HepG2 (cell line): ENCODE results near the gene ABCB9. TPM values are rescaled to one million over a fixed set of nuclear protein-coding genes. Genes with fewer than 3 reads are reported as not detected.

Experiments used
- HDAC6 ChIP-seq: fragments of 200-600 bp; sonication (generic); IDR thresholded peaks from 2 replicates; pipeline ENCODE4 v1.7.0; 2017; ENCODE audit warnings: mild to moderate bottlenecking, antibody characterized with exemption, low read length, low read depth
- JUNB ChIP-seq: sonication (generic); formaldehyde crosslinking; IDR thresholded peaks from 2 replicates; pipeline ENCODE4 v1.8.0; 2022; ENCODE audit warnings: missing genetic modification reagents, mild to moderate bottlenecking, borderline replicate concordance
- POLR2A ChIP-seq, 2 experiments: IDR thresholded peaks; 2 replicates each; pipeline ENCODE4 v1.6.1; 2011; ENCODE audit warnings: low read depth in 2 of 2, low read length in 2 of 2, mild to moderate bottlenecking in 1 of 2, moderate library complexity in 1 of 2; ENCODE audit not compliant: insufficient read depth in 1 of 2
- RAD51 ChIP-seq: fragments of 450-650 bp; IDR thresholded peaks from 2 replicates; pipeline ENCODE4 v1.6.1; 2016; ENCODE audit warnings: borderline replicate concordance
- ZFP36L1 ChIP-seq: sonication (generic); formaldehyde crosslinking; IDR thresholded peaks from 2 replicates; pipeline ENCODE4 v1.8.0; 2022; ENCODE audit warnings: mild to moderate bottlenecking, missing genetic modification reagents, moderate library complexity
- ZNF230 ChIP-seq: sonication (generic); formaldehyde crosslinking; IDR thresholded peaks from 2 replicates; pipeline ENCODE4 v1.4.0; 2020; ENCODE audit warnings: mild to moderate bottlenecking, missing genetic modification reagents
- ZNF331 ChIP-seq: sonication (generic); formaldehyde crosslinking; IDR thresholded peaks from 2 replicates; pipeline ENCODE4 v1.4.0; 2020; ENCODE audit warnings: missing genetic modification reagents
- ZNF451 ChIP-seq: sonication (generic); formaldehyde crosslinking; IDR thresholded peaks from 2 replicates; pipeline ENCODE4 v1.5.0; 2020; ENCODE audit warnings: mild to moderate bottlenecking, missing genetic modification reagents
- ZNF496 ChIP-seq: sonication (generic); formaldehyde crosslinking; IDR thresholded peaks from 2 replicates; pipeline ENCODE4 v1.8.1; 2023; ENCODE audit warnings: mild to moderate bottlenecking, moderate library complexity, missing genetic modification reagents; ENCODE audit not compliant: insufficient replicate concordance
- polyA plus RNA-seq, 8 experiments: library from polyadenylated mRNA; depleted of rRNA in 3 of 8; stranded (reverse) in 7 of 8; unstranded in 1 of 8; fragments of >200 nt; fragmentation: Illumina TruSeq in 4 of 8; extraction: Trizol in 4 of 8; gene quantifications; 2 replicates each; pipeline versions ENCODE4 v1.2.1 to v1.2.3, GENCODE V29; 2011 to 2016; ENCODE audit warnings: low read depth in 4 of 8, missing spikeins in 1 of 8, mixed read lengths in 1 of 8; ENCODE audit not compliant: insufficient read depth in 1 of 8
- total RNA-seq, 5 experiments: library from RNA; depleted of rRNA; stranded (reverse); fragments of >200 nt; fragmentation: Illumina TruSeq; extraction: Trizol; gene quantifications; 2 replicates each; pipeline ENCODE4 v1.2.3, GENCODE V29; 2016; ENCODE audit warnings: low read depth in 1 of 5
- TF ChIP-seq, protein P1 (sequence below): sonication (generic); formaldehyde crosslinking; IDR thresholded peaks from 2 replicates; pipeline ENCODE4 v1.4.0; 2020; ENCODE audit warnings: missing genetic modification reagents
- TF ChIP-seq, protein P2 (sequence below): sonication (generic); formaldehyde crosslinking; IDR thresholded peaks from 2 replicates; pipeline ENCODE4 v1.8.1; 2022; ENCODE audit warnings: mild to moderate bottlenecking, missing genetic modification reagents
- TF ChIP-seq, protein P3 (sequence below): sonication (generic); formaldehyde crosslinking; IDR thresholded peaks from 2 replicates; pipeline ENCODE4 v1.4.0; 2020; ENCODE audit warnings: missing genetic modification reagents
- TF ChIP-seq, protein P4 (sequence below): IDR thresholded peaks from 2 replicates; pipeline ENCODE4 v1.6.1; 2018; ENCODE audit warnings: missing genetic modification reagents, mild to moderate bottlenecking, missing compliant biosample characterization
- TF ChIP-seq, protein P5 (sequence below): sonication (generic); formaldehyde crosslinking; IDR thresholded peaks from 2 replicates; pipeline ENCODE4 v1.4.0; 2020; ENCODE audit warnings: missing genetic modification reagents

ABCB9 gene
- total and polyA plus RNA-seq, 2 of the 13 experiments (the other 11 are each of a cell fraction or from before 2014, with no cell fraction given): 5.1 to 6.0 TPM

DNA sequence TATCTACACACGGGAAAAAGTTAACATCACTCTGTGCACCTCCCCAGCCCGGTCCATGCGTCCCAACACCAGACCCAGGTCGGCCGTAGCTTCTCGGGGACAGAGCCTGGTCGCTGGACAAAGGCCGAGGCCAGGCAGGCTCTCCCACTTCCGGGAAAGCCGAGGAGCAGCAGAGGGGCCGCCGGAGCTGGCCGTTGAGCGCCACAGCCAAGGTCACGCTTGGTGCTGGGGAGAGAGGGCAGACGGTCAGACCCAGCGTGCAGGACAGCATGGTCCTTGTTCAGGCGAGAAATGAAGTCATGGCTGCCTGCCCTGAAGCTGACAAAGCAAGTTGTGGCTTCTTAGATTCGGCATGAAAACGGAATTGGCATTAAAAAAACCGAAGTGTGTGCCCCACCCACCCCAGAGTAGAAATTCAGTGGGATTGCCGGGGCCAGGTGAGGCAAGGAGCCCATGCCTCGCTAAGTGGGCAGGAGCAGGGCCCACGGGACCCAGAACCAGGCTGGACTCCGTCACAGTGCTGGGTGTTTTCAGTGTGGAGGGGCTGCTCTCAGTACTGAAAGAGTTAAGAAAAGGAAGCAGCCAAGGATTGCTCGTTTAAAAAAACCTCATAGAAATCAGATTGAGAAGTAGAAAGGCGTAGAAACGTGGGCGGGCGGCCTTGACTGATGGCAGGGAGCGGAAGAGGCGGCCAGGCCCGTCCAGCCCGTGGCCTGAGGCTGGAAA lies 18.5 kb upstream of the ABCB9 start (continued):
- TF ChIP-seq, protein P1, sequence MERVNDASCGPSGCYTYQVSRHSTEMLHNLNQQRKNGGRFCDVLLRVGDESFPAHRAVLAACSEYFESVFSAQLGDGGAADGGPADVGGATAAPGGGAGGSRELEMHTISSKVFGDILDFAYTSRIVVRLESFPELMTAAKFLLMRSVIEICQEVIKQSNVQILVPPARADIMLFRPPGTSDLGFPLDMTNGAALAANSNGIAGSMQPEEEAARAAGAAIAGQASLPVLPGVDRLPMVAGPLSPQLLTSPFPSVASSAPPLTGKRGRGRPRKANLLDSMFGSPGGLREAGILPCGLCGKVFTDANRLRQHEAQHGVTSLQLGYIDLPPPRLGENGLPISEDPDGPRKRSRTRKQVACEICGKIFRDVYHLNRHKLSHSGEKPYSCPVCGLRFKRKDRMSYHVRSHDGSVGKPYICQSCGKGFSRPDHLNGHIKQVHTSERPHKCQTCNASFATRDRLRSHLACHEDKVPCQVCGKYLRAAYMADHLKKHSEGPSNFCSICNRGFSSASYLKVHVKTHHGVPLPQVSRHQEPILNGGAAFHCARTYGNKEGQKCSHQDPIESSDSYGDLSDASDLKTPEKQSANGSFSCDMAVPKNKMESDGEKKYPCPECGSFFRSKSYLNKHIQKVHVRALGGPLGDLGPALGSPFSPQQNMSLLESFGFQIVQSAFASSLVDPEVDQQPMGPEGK (CRISPR knock-in tag): peak; percentile 59
- peak in 1 of 2 experiments; percentile 54; a peak in 2 of 4 replicates for TF ChIP-seq POLR2A (IDR thresholded peaks at IDR 0.05; ENCODE audit: insufficient read depth in 1 of 2, low read depth in 2 of 2, low read length in 2 of 2)
- TF ChIP-seq ZFP36L1 (CRISPR knock-in tag): peak; percentile 82; the same call in 1 of the 2 replicates
- TF ChIP-seq ZNF331 (CRISPR knock-in tag): peak; percentile 73
- no peak for TF ChIP-seq HDAC6
- TF ChIP-seq RAD51: no peak
- TF ChIP-seq ZNF230 (CRISPR knock-in tag): 0 out of 2 replicates have a peak, but pooled peaks have one; percentile 12
- 0 out of 2 replicates have a peak, but pooled peaks have one; percentile 53 for TF ChIP-seq ZNF451 (CRISPR knock-in tag)
- TF ChIP-seq, protein P2, sequence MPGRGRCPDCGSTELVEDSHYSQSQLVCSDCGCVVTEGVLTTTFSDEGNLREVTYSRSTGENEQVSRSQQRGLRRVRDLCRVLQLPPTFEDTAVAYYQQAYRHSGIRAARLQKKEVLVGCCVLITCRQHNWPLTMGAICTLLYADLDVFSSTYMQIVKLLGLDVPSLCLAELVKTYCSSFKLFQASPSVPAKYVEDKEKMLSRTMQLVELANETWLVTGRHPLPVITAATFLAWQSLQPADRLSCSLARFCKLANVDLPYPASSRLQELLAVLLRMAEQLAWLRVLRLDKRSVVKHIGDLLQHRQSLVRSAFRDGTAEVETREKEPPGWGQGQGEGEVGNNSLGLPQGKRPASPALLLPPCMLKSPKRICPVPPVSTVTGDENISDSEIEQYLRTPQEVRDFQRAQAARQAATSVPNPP (CRISPR knock-in tag): peak; percentile 81; the same call in 1 of the 2 replicates
- TF ChIP-seq, protein P3, sequence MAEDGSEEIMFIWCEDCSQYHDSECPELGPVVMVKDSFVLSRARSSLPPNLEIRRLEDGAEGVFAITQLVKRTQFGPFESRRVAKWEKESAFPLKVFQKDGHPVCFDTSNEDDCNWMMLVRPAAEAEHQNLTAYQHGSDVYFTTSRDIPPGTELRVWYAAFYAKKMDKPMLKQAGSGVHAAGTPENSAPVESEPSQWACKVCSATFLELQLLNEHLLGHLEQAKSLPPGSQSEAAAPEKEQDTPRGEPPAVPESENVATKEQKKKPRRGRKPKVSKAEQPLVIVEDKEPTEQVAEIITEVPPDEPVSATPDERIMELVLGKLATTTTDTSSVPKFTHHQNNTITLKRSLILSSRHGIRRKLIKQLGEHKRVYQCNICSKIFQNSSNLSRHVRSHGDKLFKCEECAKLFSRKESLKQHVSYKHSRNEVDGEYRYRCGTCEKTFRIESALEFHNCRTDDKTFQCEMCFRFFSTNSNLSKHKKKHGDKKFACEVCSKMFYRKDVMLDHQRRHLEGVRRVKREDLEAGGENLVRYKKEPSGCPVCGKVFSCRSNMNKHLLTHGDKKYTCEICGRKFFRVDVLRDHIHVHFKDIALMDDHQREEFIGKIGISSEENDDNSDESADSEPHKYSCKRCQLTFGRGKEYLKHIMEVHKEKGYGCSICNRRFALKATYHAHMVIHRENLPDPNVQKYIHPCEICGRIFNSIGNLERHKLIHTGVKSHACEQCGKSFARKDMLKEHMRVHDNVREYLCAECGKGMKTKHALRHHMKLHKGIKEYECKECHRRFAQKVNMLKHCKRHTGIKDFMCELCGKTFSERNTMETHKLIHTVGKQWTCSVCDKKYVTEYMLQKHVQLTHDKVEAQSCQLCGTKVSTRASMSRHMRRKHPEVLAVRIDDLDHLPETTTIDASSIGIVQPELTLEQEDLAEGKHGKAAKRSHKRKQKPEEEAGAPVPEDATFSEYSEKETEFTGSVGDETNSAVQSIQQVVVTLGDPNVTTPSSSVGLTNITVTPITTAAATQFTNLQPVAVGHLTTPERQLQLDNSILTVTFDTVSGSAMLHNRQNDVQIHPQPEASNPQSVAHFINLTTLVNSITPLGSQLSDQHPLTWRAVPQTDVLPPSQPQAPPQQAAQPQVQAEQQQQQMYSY (CRISPR knock-in tag): no peak
- TF ChIP-seq JUNB (CRISPR knock-in tag): no peak
- no peak for TF ChIP-seq ZNF496 (CRISPR knock-in tag)
- TF ChIP-seq, protein P4, sequence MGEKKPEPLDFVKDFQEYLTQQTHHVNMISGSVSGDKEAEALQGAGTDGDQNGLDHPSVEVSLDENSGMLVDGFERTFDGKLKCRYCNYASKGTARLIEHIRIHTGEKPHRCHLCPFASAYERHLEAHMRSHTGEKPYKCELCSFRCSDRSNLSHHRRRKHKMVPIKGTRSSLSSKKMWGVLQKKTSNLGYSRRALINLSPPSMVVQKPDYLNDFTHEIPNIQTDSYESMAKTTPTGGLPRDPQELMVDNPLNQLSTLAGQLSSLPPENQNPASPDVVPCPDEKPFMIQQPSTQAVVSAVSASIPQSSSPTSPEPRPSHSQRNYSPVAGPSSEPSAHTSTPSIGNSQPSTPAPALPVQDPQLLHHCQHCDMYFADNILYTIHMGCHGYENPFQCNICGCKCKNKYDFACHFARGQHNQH (CRISPR knock-in tag): peak; percentile 69; the same call in 1 of the 2 replicates
- TF ChIP-seq, protein P5, sequence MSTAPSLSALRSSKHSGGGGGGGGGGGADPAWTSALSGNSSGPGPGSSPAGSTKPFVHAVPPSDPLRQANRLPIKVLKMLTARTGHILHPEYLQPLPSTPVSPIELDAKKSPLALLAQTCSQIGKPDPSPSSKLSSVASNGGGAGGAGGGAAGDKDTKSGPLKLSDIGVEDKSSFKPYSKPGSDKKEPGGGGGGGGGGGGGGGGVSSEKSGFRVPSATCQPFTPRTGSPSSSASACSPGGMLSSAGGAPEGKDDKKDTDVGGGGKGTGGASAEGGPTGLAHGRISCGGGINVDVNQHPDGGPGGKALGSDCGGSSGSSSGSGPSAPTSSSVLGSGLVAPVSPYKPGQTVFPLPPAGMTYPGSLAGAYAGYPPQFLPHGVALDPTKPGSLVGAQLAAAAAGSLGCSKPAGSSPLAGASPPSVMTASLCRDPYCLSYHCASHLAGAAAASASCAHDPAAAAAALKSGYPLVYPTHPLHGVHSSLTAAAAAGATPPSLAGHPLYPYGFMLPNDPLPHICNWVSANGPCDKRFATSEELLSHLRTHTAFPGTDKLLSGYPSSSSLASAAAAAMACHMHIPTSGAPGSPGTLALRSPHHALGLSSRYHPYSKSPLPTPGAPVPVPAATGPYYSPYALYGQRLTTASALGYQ (CRISPR knock-in tag): peak; percentile 25; the same call in 1 of the 2 replicates
